Non-pigmented ciliary epithelial cell (primary cell): ENCODE results near the gene ALDH5A1.

Experiments
- DNase-seq: peaks from one replicate; pipeline ENCODE4 v3.0.0-alpha.2; 2010; ENCODE audit warnings: low read depth

Gene ALDH5A1

GRCh38 chr6:24494821-24495795 lies at the start of gene ALDH5A1:
TSS of gene ALDH5A1 (plus strand) at chr6:24494969. CDS start at chr6:24494997, 28 bp downstream.
- DNase-seq, result peak; percentile 10

DNA sequence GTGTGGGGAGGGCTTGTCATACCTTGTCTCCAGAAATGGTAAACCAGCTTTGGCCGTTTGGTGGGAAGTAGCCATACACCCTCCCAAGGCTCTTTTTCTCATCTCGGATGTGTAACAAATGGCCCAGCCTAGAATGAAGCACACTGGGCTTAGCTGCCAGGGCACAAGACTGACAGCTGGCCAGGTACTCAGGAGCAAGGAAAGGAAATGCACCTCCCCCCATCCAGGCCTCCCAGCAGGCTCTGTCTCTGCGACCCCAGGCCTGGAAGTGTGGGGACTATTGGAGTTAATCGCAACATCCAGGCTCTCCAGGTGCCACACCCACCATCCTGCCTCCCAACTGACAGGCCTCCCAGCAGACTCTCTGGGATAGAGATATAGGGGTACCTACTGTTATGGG lies 49.1 kb upstream of the ALDH5A1 start:
- DNase-seq, result no peak

DNA sequence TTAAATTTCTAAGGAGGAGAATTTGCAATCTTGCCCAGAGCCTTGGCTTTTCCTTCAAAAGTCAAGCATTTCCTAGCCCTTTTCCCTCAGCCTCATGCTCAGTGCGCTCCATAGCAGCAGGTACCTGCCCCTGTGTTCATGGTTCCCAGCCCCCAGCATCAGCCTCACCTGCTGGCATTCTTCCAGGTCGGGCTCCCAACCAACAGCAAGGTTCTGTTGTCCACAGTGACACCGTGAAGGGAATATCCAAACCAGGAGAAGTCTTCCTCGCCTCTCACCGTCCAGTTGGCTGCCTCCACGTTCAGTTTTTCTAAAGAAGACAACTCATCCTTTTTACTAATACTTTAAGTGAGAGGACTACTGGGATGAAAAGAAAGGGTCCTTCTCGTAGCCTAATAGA lies 48.1 kb upstream of the ALDH5A1 start:
- DNase-seq, result no peak

DNA sequence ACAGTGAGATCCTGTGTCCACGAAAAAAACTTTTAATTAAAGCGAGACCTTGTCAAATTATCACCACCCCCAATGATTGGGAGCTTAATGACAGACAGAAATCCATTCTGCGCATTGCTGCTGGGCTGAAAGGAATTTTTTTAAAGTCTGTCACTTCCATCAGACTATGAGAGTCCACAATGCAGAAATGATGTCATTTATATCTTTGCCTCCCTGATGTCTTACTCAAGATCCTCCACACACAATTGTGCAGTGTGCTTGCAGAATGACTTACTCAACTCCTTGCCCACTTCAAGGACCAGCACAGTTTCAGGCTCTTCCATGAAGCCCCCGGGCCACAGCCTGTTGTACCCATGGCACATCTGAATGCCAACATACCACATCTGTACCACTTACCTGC lies 46.4 kb upstream of the ALDH5A1 start:
- no peak for DNase-seq

DNA sequence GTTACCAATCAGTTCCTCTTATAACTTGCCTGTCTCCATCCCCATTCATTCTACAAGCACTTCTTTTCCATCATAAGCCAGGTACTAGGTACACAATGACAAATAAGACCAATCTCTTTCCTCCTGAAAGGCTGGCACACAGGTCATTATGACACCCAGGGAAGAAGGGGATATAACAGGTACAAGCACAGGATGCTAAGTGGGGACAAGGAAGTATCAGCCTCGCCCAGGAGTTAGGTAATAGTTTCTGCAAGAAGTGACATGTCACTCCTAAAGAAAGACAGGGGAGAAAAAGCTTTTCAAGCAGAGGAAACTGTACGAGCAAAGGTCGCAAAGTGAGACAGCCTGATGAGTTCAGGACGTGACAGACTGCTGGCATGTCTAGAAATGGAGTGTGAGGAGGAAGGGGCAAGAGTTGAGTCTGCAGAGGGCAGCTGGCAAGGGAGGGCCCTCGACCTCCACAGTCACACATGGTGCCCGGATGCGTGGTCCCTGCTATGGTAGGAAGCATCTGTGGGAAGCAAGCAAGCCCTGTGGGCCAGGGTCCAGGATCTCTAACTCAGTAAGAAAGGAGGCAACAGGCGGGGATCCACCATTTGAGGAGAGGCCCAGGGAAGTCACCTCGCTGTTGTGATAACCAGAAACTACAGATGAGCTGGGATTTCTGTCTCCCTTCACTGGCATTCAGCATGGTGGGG lies 45.8 kb upstream of the ALDH5A1 start:
- no peak for DNase-seq

- no peak for DNase-seq
These were observed 43.0 kb upstream of the ALDH5A1 start for GRCh38 chr6:24451581-24452388.

DNA sequence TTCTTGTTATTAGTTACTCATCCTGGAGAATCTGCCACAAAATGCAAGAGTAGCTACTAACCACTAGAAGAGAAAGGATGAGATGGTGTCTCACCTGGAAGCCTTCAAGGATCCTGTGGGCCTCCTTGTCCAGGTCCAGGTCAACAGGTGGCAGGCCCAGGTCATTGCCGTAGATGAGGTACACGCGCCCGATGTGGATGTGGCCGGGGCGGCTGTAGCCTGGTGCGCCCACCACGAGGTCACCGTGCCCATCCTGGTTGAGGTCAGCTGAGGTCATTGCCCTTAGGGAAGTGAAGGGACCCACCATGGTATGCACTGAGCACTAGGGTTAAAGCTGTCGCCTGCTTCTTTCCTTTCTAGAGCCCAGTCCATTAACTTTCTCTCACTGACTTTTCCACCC lies 40.8 kb upstream of the ALDH5A1 start:
- no peak for DNase-seq

DNA sequence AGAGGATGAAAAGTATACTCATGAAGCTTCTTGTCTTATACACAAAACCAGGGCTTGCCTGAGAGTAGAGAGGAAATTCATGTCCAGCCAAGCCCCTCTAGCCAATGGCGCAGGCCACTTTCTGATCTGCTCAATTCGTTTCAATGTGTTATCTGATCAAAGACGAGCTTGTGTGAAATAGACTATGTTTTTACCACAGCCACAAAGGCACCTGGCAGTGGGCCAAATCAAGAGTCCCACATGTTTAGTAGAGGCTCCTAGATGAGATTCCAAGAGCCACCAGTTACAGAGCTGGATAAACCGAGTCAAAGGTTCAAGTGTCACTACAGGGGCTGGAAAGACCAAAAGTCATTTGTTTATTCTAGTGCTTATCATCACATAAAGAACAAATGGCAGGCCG lies 40.3 kb upstream of the ALDH5A1 start:
- no peak for DNase-seq

GRCh38 chr6:24455061-24455460 lies 39.7 kb upstream of the ALDH5A1 start:
- DNase-seq, result no peak

DNA sequence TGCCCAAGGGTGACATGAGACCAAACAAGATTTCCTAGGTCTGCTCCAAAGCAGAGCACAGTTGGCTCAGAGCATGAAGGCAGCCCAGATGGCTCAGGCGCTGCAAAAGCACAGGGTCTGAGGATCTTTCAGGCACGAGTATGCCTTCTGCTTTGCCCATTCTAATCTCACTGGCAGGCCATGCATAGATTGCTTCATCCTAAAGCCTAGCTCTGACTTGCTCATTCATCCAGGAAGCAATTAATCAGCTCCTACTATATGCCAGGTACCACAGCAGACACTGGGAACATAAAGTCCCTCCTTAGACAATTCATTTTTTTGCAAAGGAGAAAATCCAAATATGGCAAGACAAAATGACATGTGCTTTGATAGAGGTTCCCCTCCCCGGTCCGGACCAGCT lies 36.6 kb upstream of the ALDH5A1 start:
- no peak for DNase-seq

DNA sequence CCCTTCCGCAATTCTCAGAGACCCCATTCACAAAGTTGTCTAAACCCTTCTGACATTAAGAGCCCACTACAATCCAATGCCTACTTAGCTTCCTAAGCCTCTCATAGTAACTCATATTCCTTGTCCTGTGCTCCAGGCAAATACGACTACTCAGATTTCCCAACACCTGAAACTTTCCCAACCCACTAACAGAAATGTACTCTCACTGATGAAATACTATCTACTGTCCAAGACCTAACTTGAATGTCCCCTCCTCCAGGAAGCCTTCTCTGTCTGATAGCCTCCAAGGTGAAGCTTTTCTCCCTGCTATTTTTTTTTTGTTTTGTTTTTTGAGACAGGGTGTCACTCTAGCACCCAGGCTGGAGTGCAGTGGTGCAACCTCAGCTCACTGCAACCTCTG lies 35.8 kb upstream of the ALDH5A1 start:
- no peak for DNase-seq

GRCh38 chr6:24460966-24461365 lies 33.8 kb upstream of the ALDH5A1 start:
- no peak for DNase-seq

- no peak for DNase-seq
These were observed 30.3 kb upstream of the ALDH5A1 start for GRCh38 chr6:24464253-24465038.

GRCh38 chr6:24469811-24470210 lies 25.0 kb upstream of the ALDH5A1 start:
- no peak for DNase-seq

DNA sequence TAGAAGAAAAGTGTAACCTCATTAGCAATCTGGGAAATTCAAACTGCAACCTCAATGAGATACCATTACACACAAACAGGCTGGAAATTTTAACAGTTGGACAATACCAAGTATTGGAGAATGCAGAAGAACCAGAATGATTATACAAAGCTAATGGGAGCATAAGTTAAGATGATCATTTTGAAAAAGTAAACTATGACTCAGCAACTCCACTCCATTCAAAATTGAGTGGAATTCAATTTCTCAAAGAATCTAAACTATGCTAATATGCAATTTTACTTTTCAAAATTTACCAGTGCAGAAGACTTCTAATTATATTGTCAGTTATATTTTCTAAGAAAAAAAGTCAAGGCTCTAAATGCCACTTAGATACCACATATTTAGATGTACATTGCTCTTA lies 22.6 kb upstream of the ALDH5A1 start:
- no peak for DNase-seq

DNA sequence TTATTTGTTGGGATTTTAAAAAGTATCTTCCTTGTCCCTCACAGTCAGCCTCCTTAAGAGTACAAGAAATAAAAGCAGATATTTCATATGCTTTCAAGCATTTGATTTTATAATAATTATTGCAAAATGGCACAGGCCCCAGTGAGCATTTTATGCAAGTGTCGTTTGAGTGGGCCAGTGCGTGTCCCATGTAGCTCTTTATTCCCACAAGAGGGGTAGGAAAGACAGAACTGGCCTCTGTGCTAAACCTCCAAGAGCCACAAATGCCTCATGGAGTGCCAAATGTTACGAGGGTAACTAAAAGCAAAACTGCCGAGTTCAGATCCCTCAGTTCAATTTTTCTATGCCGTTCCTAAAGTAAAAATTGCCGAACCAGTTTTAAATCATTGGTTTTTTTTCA lies 18.1 kb upstream of the ALDH5A1 start:
- DNase-seq, result no peak

- no peak for DNase-seq
These were observed 17.7 kb upstream of the ALDH5A1 start for GRCh38 chr6:24477070-24477469.

GRCh38 chr6:24478903-24479302 lies 15.9 kb upstream of the ALDH5A1 start:
- DNase-seq, result no peak

- DNase-seq, result no peak
These were observed 14.1 kb upstream of the ALDH5A1 start for GRCh38 chr6:24480705-24481104.

- no peak for DNase-seq
These were observed 13.3 kb upstream of the ALDH5A1 start for GRCh38 chr6:24481449-24481848.

DNA sequence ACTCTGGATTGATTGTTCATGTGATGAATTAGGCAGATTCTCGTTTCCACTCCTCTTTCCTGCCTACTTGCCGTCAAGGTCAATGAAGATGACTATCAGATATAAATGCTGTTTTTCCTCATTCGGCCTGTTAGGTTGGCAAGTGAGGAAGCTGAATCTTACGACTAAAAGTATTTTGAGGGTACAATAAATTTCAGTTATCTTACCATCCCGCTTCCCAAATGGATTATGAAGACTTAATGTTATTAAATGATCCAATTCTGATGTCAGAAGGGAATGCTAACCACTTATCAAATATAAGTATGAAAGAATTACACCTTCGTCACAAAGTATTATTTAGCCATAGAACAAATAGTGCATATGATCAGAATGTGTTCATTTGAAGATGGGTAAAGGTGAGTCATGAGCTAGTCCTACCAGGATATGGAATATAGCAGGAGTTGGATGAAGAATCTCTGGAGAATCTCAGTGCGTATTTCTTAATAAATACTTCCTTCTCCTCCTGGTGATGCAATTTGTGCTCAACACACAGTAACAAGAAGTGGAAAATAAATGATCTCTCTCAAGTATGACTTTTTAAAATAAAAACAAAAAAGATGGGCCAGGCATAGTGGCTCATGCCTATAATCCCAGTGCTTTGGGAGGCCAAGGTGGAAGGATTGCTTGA lies 10.0 kb upstream of the ALDH5A1 start:
- DNase-seq, result no peak
